Right kidney (tissue), 1 donor: ENCODE data around the gene SELENOF.
"Not testable (repeated sequence)": the region's sequence is repeated elsewhere in the genome, so short reads cannot be mapped to it uniquely, and the experiment has no call there.

ENCODE experiments used
- DNase-seq: peaks from one replicate; pipeline ENCODE4 v3.0.0-alpha.2; 2016

The SELENOF gene

GRCh38 chr1:86817246-86817826 is 96.6 kb downstream of the SELENOF start:
- not testable (repeated sequence) for DNase-seq

DNA sequence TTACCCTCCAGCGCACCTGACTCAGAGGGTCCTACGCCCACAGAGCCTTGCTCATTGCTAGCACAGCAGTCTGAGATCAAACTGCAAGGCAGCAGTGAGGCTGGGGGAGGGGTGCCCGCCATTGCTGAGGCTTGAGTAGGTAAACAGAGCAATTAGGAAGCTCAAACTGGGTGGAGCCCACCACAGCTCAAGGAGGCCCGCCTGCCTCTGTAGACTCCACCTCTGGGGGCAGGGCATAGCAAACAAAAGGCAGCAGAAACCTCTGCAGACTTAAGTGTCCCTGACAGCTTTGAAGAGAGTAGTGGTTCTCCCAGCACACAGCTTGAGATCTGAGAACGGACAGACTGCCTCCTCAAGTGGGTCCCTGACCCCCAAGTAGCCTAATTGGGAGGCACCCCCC is 99.8 kb downstream of the SELENOF start:
- not testable (repeated sequence) for DNase-seq
